HL-60/S4 treated with retinoic acid at 250 ng/mL for 4 days and 3 days (cell line): ENCODE results near the gene FBLIM1.

Experiments
- in situ Hi-C: fragments of 300-500 bp; cut with MboI; formaldehyde crosslinking; loops from 2 replicates; pipeline ENCODE4 v1.7.0; 2022; ENCODE audit warnings: low sequenced_read_pairs

Gene FBLIM1, protein sequence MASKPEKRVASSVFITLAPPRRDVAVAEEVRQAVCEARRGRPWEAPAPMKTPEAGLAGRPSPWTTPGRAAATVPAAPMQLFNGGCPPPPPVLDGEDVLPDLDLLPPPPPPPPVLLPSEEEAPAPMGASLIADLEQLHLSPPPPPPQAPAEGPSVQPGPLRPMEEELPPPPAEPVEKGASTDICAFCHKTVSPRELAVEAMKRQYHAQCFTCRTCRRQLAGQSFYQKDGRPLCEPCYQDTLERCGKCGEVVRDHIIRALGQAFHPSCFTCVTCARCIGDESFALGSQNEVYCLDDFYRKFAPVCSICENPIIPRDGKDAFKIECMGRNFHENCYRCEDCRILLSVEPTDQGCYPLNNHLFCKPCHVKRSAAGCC

DNA sequence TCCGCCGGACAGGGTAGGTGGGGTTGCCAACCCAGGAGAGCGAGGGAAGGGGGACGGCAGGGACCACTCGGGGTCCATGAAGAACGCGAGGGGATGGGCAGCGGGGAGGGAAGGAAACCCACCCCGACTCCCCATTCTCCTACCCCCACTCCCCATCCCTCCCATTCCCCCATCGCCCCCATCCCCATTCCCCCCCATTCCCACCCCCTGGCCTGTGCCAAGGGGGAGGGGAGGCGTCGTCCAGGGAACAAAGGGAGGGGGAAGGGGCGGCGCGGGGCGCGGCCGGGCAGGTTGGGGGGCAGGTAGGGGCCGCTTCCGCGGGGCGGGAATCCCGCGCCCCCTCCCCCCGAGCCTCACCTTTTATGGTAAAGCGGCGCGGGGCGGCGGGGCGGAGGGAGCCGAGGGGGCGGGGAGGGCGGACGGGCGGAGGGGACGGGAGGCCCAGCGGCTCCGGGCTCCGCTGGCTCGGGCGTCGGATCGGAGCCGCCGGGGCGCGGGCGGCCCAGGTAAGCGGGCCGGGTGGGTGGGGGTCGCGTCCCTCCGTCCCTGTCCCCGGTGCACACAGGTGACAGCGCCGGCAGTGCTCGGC is at the start of gene FBLIM1:
TSS of gene FBLIM1 (plus strand) at position 453 of the 589 bp plus-strand sequence. CDS start 6,189 bp downstream, outside the sequence.
- in situ Hi-C loops: no loop called here

DNA sequence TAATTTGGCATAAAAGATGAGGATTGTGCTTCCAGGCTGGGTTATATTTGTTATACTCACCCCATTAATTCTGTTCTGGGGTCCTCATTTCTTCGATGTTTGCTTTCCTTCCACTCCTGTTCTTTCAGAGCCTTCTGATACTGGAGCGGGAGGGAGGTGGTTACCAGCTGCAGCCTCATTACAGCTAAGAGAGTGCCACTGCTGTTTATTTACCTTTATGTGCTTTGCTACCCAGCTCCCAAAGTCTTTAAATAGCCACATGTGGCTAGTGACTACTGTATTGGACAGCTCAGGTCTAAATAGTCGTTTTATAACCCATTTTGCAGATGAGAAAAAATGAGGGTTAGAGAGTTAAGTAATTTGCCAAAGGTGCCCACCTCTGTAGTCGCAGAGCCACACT is 49.4 kb upstream of the FBLIM1 start:
- in situ Hi-C loops: no loop called here

DNA sequence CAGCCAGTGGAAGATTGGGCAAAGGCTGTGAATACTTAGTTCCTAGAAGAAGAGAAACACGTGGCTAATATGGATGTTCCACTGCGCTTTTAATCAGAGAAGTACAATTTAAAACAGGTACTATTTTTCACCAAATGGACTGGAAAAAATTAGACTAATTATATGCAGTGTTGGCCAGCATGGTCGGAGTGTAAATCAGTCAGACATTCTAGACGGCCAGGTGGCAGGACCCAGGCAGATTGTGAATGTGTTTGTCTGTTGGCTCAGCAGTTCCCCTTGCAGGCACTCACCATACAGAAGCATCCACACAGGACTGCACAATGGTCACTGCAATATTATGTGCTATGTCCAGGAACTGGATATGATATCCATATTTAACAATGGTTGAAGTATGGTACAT is 46.4 kb upstream of the FBLIM1 start:
- in situ Hi-C loops: no loop called here

DNA sequence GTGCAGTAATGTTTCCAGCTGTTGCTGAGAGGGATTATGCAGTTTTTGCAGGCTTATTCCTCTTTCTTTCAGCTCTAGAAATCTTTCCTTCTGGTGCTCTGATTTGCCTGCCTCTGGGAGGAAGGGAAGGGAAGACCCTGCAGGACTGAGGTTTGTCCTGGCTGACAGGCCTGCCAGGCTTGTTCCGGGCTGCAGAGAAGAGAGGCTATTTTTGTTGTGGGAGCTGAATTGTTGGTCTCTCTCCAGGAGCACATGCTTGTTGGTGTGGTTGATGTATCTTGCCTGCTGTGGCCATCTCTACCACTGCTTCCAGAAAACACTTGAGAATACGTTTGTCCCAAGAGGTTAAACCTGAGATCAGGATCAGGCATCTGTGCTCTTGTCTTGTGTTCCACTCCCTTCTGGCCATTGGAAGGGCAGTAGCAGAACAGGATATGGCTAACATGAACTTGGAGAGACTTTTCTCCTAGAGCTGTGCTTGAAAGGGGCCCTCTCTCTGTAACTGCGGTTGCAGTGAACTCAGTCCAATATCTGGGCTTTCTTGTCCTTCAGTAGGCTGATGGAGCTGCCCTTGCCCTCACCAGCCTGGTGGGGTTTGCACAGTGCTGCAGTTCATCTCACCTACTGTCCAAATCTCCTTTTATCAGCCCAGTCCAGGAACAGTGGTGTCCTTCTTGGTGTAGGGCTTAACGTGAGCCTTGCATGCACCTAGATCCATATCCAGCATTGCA is 44.0 kb upstream of the FBLIM1 start:
- in situ Hi-C loops: no loop called here

DNA sequence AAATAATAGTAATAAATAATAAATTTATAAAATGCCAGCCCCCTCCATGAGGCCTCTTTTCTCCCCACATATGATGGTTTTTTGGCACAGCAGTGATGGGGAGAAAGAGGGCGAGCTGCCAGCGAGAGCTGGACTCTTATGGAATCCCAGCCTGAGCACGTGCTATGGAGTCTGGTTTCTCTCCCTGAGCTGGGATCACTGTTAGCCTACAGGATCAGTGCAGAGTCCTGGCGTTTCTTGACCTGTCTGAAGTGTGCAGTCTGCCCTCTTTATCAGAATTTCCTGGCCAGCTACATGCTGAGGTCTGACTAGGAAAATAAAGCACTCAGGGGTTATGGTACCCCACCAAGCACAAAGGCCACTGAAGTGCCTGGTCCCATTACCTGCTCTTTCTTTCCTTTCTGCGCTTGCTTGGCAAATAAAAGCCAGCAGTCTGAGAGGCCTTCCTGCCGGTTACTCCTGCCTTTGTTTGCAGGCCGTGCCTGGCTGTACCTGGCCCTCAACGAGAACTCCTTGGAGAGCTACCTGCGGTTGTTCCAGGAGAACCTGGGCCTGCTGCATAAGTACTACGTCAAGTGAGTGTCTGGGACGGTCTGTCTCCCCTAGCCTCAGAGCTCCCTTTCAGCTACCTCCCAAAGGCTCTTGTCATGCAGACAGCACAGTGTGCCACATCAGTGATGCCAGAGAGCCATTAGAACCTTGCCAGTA is 41.0 kb upstream of the FBLIM1 start:
- in situ Hi-C loops: no loop called here

DNA sequence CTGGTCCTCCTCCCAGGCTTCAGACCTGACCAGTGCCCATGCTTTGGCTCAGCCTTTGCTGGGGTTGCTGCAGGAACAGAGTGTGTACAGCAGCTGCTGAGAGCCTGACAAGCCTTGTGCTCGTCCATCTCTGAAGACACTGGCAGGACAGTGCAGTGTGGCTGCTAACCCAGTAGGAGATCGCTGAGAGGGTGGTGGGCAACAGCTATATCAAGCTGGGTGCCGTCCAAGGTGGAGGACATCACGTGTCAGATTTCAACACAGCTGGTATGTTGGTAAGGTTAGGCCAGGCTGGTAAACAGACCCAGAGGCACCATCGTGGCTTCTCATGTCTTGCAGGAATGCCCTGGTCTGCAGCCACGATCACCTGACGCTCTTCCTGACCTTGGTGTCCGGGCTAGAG is 40.4 kb upstream of the FBLIM1 start:
- in situ Hi-C loops: no loop called here

DNA sequence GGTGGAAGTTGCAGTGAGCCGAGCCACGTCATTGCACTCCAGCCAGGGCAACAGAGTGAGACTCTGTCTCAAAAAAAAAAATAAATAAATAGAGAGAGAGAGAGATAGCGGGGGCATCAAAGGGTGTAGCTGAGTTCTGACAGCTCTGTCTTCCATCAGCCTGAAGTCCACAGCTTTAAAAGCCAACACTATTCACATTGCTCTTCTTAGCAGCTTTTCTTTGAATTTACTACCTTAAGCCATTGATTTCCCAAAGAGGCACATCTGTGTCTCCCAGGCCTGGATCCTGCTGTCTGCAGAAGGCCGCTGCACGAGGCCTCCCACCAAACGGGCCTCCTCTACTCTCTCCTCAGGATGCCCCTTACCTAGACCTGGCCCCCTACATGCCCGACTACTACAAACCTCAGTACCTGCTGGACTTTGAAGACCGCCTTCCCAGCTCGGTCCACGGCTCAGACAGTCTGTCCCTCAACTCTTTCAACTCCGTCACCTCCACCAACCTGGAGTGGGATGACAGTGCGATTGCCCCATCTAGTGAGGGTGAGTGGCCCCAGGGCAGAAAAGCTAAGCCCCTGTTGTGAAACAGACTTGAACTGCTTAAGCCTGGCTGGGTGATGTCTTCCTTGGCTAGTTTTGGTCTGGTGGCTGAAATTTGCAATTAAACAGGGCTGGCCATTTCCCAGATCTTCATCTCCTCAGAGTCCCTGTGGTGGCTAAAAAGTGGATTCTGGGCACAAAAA is 39.0 kb upstream of the FBLIM1 start:
- in situ Hi-C loops: no loop called here

DNA sequence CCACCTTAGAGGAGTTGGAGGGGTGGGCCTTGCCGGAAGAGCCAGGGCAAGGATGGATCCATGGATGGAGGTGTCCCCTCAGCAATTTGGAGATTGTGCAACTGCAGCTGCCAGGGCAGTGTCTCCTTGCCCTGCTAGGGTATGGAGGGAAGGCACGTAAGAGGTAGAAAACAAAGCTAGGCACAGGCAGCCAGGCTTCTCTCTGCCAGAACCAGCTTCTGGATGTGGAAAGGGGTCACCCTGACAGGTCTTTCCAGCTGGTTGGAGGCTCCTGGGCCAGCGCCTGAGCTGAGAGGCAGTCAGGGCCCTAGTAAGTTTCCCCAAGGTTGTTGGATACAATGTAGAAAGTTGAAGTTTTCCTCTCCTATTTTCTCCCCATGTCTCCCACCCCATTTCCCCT is 37.7 kb upstream of the FBLIM1 start:
- in situ Hi-C loops: no loop called here

DNA sequence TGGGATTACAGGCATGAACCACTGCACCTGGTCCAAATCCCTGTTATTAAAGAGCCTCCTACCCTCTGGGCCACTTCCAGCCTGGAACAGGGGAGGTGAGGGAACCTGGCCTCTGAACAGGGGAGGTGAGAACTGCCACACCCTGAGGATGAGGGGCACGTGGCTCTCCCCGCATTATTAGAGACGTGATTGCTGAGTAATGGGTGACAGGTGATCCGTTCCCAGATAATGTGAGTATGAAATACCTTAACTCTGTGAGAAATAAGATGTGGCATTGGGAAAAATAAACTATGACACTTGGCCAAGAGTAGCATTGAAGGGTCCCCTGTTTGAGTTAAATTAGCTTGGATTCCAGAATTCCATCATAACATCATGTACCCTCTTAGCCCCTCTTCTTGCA is 36.2 kb upstream of the FBLIM1 start:
- in situ Hi-C loops: no loop called here

DNA sequence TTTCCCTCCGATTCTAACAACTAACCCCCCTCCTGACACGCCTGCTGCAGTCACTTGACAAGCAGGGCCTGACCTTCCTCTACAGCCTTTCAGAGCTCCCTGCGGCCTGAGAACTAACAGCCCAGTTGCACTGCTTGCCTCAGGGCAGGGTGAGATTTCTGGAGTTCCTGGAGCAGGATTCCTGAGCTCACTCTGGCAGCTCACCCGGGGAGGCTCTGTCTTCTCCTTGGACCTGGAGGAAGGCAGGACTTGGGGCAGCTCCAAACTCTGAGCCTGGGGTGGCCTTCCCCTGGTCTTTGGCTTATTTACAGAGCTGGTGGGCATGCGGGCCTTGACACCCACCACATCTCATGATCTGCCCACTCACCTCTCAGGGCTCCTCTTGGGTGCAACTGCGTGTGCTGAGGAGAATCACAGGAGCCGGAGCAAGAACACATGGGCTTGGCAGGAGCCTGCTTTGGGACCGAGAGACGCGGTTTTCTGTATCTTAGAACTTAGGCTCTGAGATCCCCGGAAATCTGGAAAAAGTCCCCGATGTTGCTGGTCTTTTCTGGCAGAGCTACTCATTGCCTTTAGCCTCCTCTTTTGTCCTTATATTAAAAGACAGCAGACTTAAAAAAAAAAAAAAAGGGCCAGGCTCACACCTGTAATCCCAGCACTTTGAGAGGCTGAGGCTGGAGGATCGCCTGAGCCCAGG is 35.6 kb upstream of the FBLIM1 start:
- in situ Hi-C loops: no loop called here

DNA sequence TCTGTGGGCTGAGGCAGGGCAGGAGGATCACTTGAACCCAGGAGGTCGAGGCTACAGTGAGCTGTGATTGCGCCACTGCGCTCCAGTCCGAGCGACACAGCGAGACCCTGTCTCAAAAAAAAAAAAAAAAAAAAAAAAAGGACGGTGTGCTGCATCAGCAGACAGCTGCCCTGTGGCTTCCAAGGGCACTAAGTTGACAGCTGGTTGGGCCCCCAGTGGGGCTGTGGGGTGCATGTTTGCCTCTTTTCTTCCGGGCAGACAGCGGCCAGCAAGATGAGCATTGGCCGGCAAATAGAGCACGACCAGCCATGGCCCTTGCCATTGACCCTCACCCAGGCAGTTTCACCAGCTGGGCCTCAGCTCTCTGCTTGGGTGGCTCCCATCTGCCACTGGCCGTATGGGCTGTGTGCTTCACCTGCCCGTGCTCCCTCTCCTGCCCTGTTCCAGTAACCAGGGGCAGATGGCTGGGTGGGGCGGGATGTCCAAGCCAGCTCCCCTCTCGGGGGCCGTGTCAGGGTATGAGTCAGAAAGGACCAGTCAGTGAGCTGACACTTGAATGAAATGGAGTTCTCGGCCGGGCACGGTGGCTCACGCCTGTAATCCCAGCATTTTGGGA is 34.9 kb upstream of the FBLIM1 start:
- in situ Hi-C loops: no loop called here

DNA sequence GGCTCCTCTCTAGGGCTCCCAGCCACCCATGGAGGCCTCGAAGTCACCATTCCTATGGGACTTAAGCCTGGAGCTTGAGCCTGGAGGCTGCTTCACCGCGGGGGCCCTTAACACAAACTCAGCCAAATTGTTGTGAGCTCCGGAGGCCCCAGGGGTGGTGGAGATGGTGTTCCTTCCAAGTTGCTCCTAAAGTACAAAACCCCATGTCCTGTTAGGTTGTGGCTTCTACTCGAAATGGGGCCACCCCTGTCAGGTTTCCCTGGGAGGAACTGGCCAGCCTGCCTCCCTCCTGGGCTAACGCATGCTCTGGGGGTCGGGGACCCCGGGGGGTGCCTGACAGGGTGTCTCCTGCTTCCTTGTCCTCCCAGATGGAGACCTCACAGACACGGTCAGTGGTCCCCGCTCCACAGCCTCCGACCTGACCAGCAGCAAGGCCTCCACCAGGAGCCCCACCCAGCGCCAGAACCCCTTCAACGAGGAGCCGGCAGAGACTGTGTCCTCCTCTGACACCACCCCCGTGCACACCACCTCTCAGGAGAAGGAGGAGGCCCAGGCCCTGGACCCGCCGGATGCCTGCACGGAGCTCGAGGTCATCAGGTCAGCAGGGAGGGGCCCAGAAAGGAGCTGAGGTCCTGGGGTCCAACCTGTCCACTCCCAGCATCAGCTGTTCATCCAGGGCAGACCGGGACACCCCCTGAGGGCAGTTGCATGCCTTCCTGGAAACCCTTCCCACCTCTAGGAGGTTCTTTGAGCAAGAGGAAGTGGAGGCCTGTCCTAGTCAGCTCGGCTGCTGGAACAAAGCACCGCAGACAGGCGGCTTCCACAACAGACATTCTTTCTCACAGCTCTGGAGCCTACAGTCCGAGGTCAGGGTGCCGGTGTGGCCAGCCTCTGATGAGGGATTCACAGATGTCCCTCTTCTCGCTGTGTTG is 33.4 kb upstream of the FBLIM1 start:
- in situ Hi-C loops: no loop called here

DNA sequence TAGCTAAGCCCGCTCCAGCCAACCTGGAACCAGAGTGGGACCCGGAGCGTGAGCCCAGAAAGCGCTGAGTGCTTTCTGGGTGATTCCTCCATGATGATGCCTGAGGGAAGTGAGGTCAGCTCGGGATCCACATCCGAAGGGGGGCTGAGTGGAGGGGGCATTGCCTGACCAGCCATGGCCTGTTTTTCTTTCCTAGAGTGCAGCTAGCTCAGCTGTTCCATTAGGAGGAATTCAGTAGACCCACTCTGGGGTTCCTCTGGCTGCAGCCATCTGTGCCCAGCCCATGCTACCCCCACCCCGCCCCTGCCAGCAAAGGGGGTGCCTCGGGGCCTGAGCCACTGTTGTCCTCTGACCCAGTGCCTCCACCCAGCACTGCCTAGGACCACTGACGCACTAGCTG is 32.1 kb upstream of the FBLIM1 start:
- in situ Hi-C loops: no loop called here

DNA sequence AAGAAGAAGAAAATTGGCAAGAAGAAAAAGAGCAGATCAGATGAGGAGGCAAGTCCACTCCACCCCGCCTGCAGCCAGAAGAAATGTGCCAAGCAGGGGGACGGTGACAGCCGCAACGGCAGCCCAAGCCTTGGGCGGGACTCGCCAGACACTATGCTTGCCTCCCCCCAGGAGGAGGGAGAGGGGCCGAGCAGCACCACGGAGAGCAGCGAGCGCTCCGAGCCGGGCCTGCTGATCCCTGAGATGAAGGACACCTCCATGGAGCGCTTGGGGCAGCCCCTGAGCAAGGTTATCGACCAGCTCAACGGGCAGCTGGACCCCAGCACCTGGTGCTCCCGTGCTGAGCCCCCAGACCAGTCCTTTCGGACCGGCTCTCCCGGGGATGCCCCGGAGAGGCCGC is 31.6 kb upstream of the FBLIM1 start:
- in situ Hi-C loops: no loop called here

DNA sequence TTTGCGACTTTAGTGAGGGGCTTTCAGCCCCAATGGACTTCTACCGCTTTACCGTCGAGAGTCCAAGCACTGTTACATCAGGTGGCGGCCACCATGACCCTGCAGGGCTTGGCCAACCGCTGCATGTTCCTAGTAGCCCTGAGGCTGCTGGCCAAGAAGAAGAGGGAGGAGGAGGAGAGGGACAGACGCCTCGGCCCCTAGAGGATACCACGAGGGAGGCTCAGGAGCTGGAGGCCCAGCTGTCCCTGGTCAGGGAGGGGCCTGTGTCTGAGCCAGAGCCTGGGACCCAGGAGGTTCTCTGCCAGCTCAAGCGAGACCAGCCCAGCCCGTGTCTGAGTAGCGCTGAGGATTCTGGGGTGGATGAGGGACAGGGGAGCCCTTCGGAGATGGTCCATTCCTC is 31.2 kb upstream of the FBLIM1 start:
- in situ Hi-C loops: no loop called here

DNA sequence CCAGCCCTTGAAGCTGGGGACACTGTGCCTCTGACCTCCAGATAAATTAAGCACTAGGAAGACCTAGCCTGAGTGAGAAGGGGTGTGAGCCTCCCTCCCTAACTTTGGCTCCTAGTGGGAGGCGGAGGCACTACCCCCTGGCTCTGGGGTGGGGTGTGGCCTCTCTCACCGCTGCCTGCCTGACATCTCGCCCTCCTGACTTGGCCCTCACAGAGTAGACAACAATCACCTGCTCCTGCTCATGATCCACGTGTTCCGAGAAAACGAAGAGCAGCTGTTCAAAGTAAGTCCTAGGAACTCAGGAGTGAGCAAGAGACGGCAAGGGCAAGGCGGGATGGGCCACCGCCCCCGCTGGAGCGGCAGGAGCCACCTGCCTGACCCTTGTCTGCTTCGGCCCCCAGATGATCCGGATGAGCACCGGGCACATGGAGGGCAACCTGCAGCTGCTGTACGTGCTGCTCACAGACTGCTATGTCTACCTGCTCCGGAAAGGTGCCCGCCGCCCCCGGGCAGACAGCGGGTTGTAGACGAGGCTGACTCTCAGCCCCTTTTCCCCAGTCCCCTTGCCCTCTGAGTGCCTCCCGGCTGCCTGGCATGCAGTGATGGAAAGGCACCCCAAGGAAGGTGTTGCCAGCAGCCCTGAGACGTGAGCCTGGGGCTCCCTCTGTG is 30.6 kb upstream of the FBLIM1 start:
- in situ Hi-C loops: no loop called here

DNA sequence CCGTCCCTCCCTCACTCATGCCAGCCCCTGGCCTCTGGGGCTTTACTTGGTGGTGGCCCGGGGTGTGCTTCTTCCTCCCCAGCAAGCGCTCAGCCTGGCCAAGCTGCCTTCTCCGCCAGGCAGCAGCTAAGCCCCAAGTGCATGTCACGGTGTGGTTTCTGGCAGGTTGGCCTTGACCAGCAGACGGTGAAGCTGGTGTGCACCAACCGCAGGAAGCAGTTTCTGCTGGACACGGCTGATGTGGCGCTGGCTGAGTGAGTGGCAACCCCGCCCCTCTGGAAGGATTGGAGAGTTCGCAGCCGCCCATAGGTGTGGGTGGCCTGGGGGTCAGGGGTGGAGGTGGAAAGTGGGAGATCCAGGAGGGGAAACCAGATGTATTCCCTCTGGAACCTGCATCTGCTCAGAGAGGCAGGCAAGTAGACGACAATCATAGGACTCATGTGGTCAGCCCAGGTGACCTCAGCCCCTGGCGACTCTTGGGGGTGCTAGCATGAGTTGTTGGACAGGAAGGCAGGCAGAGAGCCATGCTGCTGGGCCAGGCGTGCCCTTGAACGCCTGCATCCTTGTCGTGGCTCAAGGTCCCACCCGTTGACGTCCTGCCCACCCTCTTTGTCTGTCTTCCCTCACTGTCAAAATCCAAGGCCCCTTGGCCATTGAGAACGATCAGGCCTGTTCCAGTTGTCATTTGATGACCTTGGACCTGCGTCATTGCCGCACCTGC is 29.5 kb upstream of the FBLIM1 start:
- in situ Hi-C loops: no loop called here
